ENCODE measurements around the gene GDF9.

DNA sequence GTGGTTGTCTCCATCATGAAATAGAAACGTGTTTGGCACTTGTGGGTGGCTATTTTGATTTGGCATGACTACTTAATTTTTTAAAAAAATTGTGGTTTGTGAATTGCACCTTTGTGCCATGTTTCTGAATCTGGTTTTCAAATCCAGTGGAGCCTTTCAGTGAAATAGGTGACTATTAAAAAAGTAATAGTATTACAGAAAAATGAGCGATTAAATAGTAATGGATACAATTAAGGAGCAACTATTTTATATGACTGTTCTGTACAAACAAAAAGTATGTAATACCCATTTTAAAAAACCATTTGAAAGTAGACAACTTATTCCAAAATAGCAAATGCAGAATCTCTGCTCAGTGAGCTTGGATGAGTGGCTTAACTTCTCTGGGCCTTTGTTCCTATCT, 50.2 kb downstream of the GDF9 start:
- no peak for TF ChIP-seq FOXP1 (CRISPR knock-in tag; IDR thresholded peaks at IDR 0.05; ENCODE audit: borderline replicate concordance)
- TF ChIP-seq, protein P1, sequence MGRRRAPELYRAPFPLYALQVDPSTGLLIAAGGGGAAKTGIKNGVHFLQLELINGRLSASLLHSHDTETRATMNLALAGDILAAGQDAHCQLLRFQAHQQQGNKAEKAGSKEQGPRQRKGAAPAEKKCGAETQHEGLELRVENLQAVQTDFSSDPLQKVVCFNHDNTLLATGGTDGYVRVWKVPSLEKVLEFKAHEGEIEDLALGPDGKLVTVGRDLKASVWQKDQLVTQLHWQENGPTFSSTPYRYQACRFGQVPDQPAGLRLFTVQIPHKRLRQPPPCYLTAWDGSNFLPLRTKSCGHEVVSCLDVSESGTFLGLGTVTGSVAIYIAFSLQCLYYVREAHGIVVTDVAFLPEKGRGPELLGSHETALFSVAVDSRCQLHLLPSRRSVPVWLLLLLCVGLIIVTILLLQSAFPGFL (CRISPR knock-in tag; IDR thresholded peaks at IDR 0.05; ENCODE audit: borderline replicate concordance), result no peak
- TF ChIP-seq, protein P2, sequence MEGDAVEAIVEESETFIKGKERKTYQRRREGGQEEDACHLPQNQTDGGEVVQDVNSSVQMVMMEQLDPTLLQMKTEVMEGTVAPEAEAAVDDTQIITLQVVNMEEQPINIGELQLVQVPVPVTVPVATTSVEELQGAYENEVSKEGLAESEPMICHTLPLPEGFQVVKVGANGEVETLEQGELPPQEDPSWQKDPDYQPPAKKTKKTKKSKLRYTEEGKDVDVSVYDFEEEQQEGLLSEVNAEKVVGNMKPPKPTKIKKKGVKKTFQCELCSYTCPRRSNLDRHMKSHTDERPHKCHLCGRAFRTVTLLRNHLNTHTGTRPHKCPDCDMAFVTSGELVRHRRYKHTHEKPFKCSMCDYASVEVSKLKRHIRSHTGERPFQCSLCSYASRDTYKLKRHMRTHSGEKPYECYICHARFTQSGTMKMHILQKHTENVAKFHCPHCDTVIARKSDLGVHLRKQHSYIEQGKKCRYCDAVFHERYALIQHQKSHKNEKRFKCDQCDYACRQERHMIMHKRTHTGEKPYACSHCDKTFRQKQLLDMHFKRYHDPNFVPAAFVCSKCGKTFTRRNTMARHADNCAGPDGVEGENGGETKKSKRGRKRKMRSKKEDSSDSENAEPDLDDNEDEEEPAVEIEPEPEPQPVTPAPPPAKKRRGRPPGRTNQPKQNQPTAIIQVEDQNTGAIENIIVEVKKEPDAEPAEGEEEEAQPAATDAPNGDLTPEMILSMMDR (IDR thresholded peaks at IDR 0.05), result no peak
- TF ChIP-seq, protein P3, sequence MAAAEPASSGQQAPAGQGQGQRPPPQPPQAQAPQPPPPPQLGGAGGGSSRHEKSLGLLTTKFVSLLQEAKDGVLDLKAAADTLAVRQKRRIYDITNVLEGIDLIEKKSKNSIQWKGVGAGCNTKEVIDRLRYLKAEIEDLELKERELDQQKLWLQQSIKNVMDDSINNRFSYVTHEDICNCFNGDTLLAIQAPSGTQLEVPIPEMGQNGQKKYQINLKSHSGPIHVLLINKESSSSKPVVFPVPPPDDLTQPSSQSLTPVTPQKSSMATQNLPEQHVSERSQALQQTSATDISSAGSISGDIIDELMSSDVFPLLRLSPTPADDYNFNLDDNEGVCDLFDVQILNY (CRISPR knock-in tag; IDR thresholded peaks at IDR 0.05), result no peak
